HG03108 (cell line): ENCODE data around the gene ARHGEF26.

Experiments
- ATAC-seq: cut with Tn5 transposase; IDR thresholded peaks from one replicate; pipeline ENCODE4 v1.9.1; 2021; ENCODE audit warnings: moderate library complexity; ENCODE audit not compliant: unreplicated experiment

ARHGEF26 gene

GRCh38 chr3:154247806-154248415 is 126.7 kb downstream of the ARHGEF26 start:
- ATAC-seq = no peak

- no peak for ATAC-seq
These were observed 129.1 kb downstream of the ARHGEF26 start for GRCh38 chr3:154250291-154250690.

DNA sequence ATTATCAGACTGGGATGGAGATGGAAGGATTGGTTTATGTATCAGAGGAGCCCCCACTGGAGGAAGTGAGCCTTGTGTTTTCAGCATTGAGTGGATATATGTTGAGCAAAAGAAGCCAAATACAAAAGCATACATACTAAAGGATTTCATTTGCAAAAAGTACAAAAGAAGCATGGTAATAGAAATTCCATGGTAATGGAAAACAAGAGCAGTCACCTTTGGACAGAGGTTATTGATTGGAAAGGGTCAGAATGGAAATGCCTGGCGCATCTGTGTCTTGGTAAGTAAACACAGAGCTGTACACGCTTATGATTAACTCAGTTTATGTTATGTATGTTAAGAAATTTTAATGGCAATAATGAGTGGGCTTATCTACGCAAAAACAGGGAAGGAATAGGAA is 130.4 kb downstream of the ARHGEF26 start:
- no peak for ATAC-seq

- ATAC-seq = peak; percentile 92
These were observed 131.8 kb downstream of the ARHGEF26 start for GRCh38 chr3:154252759-154253638.

DNA sequence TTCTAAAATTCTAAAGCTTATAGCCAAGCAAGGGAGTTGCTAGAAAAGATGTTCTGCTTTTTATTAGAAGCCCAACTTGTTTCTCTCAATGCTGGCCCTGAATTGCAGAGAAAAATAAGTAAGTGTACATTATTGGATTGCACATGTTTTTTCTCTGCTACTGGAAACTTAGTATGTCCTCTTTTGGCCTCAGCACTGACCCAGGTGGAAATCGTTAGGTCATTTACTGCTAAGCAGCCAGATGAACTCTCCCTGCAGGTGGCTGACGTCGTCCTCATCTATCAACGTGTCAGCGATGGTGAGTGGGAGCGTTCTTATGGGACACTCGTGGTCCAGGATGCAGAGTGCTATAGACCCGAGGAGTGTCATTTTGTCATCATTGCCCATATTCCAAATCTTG is 133.3 kb downstream of the ARHGEF26 start:
- ATAC-seq = no peak

DNA sequence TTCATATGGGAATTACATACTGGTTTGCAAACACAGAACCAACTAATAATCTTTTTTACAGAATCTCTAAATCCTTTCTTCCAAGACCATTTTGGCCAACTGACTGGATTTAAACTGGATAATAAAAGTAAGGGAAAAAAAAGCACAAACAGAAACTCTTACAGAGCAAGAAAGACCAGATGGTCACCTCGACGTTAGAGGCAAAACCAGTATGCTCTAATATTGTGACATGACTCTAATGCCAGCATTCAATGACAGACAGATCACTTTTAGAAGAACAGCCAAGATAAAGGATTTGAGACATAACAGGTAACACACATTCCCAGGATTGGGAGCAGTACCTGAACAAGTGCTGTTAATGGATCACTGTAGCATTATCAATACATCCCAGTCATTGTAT is 152.2 kb downstream of the ARHGEF26 start:
- no peak for ATAC-seq

DNA sequence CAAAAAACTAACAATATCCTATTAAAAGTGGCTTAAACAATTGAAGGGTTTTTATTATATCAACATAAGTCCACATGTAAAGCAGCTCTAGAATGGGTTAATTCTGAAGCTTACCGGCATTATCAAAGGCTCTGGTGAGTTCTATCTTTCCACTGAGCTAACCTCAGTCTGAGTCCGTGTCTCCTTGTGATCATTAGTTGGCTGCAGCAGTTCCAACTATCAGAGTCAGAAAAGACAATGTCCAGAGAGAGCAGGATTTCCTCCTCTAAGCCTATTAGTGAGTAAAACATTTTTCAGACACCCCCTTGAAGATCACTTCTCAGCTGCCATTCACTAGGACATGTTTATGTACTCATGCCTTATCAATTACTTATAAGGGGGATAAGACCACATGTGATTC is 153.2 kb downstream of the ARHGEF26 start:
- no peak for ATAC-seq

- ATAC-seq = no peak
These were observed 154.1 kb downstream of the ARHGEF26 start for GRCh38 chr3:154275292-154275691.

DNA sequence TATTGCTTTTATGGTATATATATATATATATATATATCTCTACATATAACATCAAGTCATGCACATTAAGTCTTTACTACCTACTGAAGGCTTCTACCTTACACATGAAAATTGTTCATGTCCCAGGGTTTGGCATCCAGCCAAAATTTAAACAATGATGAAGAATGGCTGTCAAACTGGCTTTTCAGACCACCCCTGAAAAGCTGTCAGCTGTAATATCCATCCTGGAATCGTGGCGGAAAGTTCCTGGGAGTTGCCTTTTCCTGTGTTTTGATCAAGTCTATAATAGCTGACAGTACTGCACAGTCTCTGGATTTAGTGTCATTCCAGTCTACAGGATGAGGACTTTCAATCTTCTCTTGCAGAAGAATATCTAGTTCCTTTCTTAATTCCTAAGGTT is 154.8 kb downstream of the ARHGEF26 start:
- ATAC-seq = no peak

DNA sequence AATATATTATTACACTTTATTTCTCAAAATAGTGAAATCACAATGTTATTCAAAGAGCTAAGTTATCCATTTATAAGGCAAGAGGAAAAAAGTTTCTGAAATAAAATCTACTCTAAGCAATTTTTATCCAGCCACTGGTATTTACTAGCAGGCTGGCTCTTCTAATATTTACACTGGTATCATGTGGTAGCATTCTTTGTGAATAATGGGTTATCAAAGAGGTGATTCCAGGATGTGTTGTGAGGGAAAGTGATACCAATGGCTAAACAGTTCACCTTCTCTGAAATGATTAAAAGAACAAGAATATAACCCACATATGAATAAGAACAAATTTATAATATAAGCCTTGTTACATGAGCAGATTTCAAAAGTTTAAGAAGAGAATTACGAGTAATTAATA is 159.0 kb downstream of the ARHGEF26 start:
- ATAC-seq = no peak

- ATAC-seq = no peak
These were observed 164.0 kb downstream of the ARHGEF26 start for GRCh38 chr3:154285221-154285620.

GRCh38 chr3:154290187-154290586 is 169.0 kb downstream of the ARHGEF26 start:
- no peak for ATAC-seq

GRCh38 chr3:154294016-154294415 is 172.8 kb downstream of the ARHGEF26 start:
- no peak for ATAC-seq

GRCh38 chr3:154301561-154301960 is 180.4 kb downstream of the ARHGEF26 start:
- ATAC-seq = no peak

GRCh38 chr3:154304116-154304786 is 183.1 kb downstream of the ARHGEF26 start:
- ATAC-seq = no peak

GRCh38 chr3:154304936-154305335 is 183.7 kb downstream of the ARHGEF26 start:
- peak; percentile 43 for ATAC-seq

DNA sequence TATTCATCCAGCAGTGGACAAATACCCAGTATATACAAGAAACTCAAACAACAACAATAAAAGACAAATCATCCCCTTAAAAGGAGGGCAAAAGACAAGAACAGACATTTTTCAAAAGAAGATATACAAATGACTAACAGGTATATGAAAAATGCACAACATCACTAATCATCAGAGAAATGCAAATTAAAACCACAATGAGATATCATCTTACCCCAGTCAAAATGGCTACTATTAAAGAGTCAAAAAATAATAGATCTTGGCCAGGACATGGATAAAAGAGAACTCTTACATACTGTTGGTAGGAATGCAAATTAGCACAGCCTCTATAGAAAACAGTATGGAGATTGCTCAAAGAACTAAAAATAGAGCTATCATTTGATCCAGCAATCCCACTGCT is 186.2 kb downstream of the ARHGEF26 start:
- ATAC-seq = no peak
